GM06990 (cell line): Measurements from ENCODE around the gene TRAF3IP1.

Experiments
- DNase-seq: peaks from one replicate; pipeline ENCODE4 v3.0.0-alpha.2; 2011; ENCODE audit not compliant: insufficient read length; ENCODE audit errors: extremely low read depth
- H3K27me3 ChIP-seq: replicated peaks from 2 replicates; pipeline ENCODE4 v1.6.0; 2011; ENCODE audit warnings: low read length; ENCODE audit not compliant: control insufficient read depth, insufficient read depth
- H3K36me3 ChIP-seq: 2 replicates; pipeline ENCODE4 v1.5.1; 2011; ENCODE audit warnings: low read length; ENCODE audit not compliant: control insufficient read depth, insufficient read depth
- H3K4me3 ChIP-seq: replicated peaks from 2 replicates; pipeline ENCODE4 v1.5.1; 2011; ENCODE audit warnings: low read depth, mild to moderate bottlenecking, control low read depth, low read length
- TF ChIP-seq, protein P1 (sequence below): IDR thresholded peaks from 2 replicates; pipeline ENCODE4 v1.5.1; 2011; ENCODE audit warnings: low read length, control low read depth, mild to moderate bottlenecking, inconsistent platforms; ENCODE audit not compliant: insufficient read depth, poor library complexity, severe bottlenecking

Gene TRAF3IP1

DNA sequence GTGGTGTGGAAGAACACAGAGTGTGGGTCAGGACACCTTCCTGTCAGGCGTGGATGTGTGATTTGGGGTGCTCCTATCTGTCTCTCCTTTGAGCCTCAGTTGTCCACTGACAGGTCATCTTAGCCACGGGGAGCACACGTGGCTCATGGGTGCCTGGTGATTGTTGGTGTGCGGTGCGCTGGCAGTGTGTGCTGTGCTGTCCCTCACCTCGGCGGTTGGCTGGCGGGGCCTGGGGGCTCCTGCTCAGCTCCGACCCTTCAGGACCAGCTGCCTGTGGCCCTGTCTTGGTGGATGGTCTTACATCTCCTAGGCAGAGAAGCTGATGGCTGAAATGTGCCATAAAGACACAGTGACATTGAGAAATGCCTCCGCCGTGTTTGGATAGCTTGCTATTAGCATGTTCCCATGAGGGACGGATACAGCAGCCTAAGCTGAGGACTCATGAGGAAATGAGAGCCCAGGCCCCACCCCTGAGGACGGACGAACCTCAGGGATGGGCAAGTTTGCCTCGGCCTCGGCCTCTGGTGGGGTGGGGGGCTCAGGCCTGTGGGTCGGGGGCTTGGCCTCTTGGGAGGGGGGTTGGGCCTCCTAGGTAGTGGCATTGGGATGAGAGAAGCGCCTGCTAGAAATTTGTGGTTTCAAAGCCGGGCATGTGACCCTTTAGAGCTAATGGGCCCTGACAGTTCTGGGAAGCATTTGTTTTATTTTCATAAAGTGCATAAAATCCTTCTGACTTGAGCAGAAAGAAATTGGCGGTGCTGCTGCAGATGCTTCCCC is 86.1 kb downstream of the TRAF3IP1 start:
- Histone ChIP-seq H3K4me3 (no peak overlapping the region), H3K27me3 (no peaks in the 10 kb centered on the region), H3K36me3 (no peaks in the 10 kb centered on the region; the same call in 1 of the 2 replicates)
- DNase-seq = no peak
- TF ChIP-seq, protein P1, sequence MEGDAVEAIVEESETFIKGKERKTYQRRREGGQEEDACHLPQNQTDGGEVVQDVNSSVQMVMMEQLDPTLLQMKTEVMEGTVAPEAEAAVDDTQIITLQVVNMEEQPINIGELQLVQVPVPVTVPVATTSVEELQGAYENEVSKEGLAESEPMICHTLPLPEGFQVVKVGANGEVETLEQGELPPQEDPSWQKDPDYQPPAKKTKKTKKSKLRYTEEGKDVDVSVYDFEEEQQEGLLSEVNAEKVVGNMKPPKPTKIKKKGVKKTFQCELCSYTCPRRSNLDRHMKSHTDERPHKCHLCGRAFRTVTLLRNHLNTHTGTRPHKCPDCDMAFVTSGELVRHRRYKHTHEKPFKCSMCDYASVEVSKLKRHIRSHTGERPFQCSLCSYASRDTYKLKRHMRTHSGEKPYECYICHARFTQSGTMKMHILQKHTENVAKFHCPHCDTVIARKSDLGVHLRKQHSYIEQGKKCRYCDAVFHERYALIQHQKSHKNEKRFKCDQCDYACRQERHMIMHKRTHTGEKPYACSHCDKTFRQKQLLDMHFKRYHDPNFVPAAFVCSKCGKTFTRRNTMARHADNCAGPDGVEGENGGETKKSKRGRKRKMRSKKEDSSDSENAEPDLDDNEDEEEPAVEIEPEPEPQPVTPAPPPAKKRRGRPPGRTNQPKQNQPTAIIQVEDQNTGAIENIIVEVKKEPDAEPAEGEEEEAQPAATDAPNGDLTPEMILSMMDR = no peak

DNA sequence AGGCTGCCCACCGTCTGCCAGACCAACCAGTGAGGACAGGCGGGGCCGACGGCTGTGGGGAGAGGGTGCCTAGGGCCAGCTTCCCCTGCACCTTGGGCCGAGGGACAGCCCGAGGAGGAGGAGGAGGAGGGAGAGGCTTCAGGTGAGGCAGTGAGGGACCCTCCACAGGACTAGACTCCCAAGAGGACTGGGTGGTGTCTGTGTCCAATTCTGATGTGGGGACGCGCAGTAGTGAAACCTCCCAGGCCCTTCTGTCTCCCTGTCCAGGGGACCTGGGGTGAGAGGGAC is 86.6 kb downstream of the TRAF3IP1 start:
- TF ChIP-seq, protein P1 = no peak
- no peaks in the 10 kb centered on the region for H3K36me3 ChIP-seq
- H3K27me3 ChIP-seq = no peaks in the 10 kb centered on the region
- no peak overlapping the region for H3K4me3 ChIP-seq
- no peak for DNase-seq

DNA sequence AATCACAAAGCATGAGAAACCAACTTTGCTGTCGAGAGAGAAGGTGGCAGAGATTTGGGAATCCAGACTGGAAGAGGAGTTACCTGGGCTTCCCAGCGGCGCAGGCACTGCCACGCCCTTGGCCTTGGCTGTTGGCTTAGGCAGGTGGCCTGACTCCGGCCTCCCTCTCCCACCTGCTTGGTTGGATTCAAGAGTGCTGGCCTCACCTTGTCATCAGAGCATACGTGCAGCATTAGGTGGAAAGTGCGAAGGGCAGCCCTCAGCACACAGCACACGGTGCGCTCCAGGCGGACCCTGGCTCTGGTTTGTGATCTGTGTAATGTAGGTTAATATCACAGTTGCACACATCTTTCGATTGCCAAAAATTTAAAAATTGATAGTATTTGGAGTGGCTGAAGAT is 87.2 kb downstream of the TRAF3IP1 start:
- DNase-seq = no peak
- TF ChIP-seq, protein P1 = no peak
- Histone ChIP-seq H3K4me3 (no peak overlapping the region), H3K27me3 (no peaks in the 10 kb centered on the region), H3K36me3 (no peaks in the 10 kb centered on the region)

DNA sequence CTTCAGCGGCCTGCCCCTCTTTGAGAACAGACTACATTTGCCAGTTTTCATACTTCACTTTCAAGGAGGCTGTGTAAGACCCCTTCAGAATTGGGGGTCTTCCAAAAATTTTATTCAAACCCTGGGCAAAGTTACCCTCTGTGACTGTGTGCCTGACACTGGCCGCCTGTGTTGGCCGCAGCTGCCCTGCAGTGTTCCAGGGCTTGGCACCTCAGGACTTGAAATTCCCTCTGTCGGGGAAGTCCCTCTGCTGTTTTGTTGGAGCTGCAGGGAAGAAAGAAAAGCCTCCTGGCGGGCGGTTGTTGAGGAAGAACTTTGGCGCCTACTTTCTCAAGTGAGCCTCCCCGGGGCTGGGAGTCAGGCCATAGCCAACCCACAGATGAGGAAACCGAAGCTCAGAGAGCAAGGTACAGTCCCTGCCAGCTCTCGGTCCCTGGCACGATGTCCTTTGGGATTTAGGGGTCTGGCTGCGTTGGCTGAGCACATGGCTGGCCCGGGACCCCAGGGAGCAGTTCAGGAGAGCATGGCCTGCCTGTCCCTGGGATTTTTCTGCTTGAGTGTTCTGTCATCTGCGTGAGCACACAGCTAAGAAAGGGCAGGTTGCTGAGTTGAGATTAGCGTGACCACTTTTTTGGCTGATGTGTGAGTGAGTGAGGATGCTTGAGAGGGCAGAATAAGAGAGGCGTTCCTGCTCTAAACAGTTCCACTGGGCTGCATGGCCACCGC is 88.5 kb downstream of the TRAF3IP1 start:
- no peaks in the 10 kb centered on the region for H3K27me3 ChIP-seq
- no peak for DNase-seq
- H3K36me3 ChIP-seq = no peaks in the 10 kb centered on the region
- TF ChIP-seq, protein P1 = no peak
- H3K4me3 ChIP-seq = no peak overlapping the region

DNA sequence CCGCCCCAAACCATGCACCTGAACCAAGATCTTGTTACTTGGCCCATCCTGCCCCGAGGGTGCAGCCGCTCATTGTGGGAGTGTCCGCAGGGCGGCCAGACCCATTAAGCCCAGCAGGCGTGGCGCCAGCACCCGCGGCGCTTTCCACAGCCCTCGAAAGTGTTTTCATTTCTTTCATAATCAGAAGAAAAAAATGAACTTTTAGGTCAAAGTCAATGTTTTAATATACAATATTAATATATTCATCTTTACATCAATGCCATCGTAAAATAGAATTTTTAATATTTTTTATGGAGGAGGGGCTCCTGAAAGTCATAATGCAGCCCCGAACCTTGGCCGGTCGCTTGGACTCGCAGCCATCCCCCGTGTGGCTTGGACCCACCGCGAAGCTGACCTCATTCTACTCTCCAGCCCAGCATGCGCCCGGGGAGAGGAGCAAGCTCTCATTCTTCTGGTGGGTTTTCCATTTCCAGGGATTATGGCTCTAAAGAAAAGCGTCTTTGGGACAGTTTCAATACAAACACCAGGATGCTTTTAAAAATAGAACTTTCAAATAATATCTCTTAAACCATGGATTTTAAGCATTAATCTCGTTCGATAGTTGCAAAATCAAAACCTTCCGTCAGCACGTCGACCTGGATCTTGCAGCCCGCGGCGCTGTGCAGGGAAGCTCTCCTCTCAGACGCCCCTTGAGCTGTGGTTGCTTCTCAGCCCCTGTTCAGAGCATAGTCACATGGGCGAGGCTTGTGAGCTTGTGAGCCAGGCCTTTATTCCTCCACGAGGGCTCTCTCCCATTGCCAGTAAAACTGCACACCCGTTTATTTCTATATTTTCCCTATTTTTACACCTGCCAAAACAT is 89.3 kb downstream of the TRAF3IP1 start:
- Histone ChIP-seq H3K4me3 (no peak overlapping the region), H3K36me3 (no peaks in the 10 kb centered on the region), H3K27me3 (no peaks in the 10 kb centered on the region)
- TF ChIP-seq, protein P1 = no peak
- no peak for DNase-seq
